ENCODE data around the gene SULF2.

SULF2 gene

DNA sequence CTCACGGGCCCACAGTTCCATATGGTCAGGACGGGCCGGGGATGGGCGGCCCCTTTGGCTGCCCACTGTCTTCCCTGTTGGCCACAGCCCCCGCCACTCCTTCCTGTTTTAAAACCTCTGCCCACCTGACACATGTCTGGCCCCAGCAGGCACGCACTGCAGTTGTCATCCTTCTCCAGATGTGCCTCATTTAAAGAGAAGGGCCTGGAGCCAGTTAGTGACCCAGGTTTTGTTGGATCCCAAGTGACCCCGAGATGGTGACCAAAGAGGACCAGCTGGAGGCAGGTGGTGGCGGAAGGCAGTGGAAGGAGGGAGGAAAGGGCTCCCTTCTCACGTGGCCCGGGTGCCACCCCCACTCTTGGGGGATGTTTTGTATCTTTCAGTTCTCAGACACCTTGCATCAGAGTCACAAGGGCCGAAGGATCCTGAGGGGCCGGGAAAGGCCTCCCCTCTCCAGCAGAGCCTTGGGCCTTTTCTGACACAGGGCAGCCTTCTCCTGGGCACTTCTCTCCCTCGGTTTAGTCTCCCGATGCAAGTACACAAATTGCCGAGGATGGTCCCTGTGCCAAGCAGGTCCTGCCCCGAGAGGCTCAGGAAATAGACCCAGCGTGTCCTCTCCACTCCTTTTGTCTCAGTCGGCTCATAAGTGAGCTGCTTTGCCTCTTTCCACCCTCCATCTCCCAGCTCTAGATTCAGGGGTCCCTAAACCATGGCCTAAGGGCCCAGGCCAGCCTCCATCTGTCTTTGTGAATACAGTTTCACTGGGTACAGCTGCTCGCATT is 117.6 kb downstream of the SULF2 start:
- no peak for DNase-seq

- DNase-seq = no peak
These were observed 118.2 kb downstream of the SULF2 start for GRCh38 chr20:47667086-47667485.

DNA sequence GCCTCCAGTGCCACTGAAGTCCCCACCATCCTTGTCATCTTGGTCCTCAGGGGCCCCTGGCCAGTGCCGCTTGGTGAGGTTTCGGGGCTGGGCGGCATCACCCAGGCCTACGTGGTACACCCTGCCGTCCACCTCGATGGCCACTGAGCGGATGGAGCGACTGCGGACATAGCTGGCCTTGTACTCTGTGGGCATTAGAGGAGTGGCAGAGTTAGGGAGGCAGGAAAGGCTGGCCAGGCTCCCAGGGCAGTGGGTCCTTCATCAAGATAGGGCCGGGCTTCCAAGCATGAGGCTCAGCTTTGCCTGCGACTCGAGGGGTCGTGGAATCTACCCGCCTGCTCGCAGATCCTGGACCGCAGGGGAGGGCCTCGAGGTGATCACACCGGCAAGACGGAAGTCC is 119.0 kb downstream of the SULF2 start:
- DNase-seq = no peak

DNA sequence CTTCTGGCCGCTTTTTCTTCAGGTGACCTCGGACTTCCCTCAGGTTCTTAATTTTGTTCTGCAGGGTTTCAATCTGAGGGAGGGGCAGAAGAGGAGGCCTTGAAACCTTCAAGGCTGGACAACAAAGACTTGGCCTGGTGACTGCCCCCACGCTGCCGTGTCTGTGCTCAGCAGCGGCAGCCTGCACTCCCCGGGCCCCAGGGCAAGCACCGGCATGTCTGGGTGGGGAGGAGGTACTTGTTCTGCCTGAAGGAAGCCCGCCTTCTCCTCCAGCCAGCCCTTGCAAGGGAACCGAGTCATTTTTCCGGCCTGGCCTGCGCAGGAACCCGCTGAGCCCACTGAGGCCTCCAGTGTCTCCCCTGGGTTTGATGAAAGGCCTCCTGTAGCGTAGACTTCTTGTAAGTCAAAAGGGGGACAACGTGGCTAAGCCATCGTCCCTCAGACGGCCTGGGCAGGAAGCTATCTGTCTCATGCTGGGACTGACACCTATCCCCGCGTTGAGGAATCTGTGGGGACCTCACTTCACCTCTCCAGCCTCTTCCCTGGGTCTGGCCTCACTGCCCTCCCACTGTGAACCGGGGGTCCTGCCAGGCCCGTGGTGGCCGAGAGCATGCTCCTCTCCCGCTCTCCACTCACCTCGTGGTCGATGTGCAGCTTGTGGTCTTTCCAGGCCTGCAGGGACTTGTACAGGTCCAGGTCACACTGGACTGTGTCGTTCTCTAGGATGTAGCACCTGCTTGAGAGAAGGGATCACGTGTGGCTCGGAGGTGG is 119.9 kb downstream of the SULF2 start:
- DNase-seq = no peak

GRCh38 chr20:47664744-47665143 is 120.5 kb downstream of the SULF2 start:
- DNase-seq = no peak

GRCh38 chr20:47664068-47664437 is 121.2 kb downstream of the SULF2 start:
- no peak for DNase-seq

DNA sequence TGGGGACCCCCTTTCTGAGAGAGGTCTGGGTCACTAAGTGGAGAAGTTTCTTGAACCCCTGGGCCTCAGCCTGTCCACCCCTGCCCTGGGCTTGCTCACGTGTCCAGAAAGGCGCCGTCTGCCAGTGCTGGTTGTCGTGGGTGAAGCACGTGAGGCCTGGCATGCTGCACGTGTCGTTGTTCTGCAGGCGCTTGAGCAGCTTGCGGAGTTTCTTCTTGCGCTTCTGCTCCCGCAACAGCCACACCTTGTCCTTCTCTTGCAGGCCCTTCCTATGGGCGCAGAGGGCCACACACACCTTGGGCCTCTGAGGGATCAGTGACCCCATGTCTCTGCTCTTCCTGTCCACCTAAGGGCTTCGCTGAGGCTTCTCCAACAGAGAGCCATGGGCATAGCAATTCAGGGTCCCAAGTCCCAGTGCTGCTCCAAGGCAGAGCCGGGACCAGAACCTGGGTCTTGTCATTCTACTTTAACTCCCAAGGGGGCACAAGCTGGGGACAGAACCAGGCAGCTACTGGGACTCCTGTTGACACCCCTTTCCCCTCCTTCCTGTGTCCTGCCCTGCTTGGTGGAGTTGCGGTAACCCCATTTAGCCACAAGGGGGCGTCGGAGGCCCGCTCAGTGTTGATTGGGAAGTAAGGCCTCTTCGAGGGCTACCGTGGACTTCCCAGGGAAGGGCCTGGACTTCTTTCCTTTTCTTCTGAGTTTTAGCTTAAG is 121.8 kb downstream of the SULF2 start:
- DNase-seq = peak; percentile 53

- no peak for DNase-seq
These were observed 122.6 kb downstream of the SULF2 start for GRCh38 chr20:47662483-47663353.

DNA sequence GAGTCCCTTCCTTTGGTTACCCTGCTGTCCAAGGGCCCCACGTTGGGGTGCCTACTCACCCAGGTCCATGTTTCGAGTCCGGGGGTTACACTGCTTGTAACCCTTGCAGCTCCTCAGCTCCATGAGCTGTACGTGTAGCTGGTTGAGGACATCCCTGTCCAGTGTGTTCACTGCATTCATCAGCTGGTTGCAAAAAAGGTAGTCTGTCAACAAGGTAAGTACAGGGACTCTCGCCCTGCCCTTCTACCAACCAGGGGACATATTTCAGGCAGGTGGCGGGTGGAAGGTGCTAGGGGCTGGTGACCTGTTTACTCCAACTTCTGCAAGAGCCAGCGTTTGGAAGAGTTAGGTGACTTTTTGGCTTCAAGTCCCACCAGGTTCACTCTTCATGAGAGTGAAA is 123.6 kb downstream of the SULF2 start:
- no peak for DNase-seq

DNA sequence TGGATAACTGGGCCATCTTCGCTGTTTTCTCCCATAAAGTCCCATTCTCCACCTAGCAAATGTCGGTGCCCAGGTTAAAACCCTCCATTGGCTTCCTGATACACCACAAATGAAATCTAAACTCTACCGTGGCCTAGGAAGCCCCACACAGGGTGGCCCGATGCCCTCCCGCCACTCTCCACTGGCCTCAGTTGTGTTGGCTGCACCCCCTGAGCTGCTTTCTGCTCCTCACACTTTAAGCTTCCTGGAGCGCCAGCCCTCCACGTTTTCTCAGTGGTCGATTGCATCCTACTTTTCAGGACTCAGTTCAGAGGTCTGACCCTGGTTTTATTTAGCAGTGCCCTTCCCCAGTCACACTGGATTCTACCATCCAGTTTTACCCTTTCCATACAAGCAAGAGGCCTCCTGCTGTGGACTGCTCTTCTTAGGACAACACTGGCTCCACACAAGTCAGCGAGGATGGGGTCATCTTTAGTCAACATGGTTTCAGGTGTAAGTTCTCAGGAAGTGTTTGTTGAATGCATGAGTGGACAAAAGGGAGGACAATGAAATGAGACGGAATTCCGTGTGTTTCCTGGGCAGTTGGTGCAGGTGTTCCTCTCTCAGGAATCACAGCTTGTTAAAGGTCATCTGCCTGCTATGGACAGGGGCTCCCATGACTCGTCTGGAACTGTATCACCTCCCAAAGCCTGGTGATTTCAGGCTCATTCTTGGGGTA is 124.1 kb downstream of the SULF2 start:
- no peak for DNase-seq

GRCh38 chr20:47660602-47660905 is 124.7 kb downstream of the SULF2 start:
- DNase-seq = no peak

DNA sequence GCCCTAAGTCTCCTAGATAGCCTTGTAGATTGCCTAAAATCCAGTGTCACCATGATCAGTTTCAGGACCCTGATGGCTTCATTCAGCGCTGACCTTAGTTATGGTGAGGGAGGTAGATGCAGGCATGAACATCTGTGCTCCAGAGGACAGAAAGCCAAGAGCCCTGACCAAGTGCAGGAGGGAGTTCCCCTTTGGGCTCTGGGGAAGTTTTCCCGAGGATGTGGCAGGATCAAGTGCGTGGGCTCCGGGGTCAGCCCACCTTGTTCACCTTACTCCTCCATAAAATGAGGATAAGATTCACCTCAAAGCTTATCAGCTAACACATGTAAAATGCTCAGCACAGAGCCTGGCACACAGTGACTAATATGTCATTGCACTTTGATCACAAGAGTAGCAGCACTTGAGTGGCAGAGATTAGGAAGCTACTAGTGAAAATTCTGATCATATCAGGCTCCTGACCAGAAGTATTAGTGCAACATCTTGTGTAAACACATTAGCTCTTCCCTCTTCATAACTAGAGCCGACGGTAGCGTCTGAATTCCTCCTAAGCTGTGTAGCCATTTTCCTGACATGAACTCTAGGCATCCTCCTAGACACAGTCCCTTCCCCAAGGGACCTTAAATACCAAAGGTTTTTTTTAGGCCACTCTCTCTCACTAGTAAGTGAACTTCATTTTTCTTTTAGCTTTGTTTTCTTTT is 125.2 kb downstream of the SULF2 start:
- DNase-seq = no peak

GRCh38 chr20:47656318-47656717 is 129.0 kb downstream of the SULF2 start:
- DNase-seq = no peak

- no peak for DNase-seq
These were observed 129.6 kb downstream of the SULF2 start for GRCh38 chr20:47655635-47656034.

DNA sequence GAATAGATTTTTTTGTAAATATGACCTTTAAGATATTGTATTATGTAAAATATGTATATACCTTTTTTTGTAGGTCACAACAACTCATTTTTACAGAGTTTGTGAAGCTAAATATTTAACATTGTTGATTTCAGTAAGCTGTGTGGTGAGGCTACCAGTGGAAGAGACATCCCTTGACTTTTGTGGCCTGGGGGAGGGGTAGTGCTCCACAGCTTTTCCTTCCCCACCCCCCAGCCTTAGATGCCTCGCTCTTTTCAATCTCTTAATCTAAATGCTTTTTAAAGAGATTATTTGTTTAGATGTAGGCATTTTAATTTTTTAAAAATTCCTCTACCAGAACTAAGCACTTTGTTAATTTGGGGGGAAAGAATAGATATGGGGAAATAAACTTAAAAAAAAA is 130.9 kb downstream of the SULF2 start:
- no peak for DNase-seq

DNA sequence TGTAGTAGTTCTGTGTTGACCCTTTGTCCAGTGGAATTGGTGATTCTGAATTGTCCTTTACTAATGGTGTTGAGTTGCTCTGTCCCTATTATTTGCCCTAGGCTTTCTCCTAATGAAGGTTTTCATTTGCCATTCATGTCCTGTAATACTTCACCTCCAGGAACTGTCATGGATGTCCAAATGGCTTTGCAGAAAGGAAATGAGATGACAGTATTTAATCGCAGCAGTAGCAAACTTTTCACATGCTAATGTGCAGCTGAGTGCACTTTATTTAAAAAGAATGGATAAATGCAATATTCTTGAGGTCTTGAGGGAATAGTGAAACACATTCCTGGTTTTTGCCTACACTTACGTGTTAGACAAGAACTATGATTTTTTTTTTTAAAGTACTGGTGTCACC is 131.4 kb downstream of the SULF2 start:
- DNase-seq = no peak

DNA sequence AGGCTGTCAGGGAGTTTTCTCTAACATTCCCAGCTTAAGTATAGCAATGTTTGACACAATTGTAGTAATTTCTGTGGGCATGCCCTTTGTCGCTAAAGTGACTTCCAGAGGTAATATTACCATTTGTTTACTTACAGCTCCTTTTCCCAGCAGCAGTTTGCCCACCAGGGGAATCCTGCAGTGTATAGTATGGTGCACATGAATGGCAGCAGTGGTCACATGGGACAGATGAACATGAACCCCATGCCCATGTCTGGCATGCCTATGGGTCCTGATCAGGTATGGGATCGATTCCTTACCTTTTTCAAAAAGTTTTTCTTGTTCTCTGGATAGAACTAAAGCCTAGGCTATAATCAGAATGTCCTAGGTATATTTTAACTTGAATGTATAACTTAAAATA is 132.5 kb downstream of the SULF2 start:
- DNase-seq = no peak

GRCh38 chr20:47652301-47652700 is 133.0 kb downstream of the SULF2 start:
- no peak for DNase-seq

DNA sequence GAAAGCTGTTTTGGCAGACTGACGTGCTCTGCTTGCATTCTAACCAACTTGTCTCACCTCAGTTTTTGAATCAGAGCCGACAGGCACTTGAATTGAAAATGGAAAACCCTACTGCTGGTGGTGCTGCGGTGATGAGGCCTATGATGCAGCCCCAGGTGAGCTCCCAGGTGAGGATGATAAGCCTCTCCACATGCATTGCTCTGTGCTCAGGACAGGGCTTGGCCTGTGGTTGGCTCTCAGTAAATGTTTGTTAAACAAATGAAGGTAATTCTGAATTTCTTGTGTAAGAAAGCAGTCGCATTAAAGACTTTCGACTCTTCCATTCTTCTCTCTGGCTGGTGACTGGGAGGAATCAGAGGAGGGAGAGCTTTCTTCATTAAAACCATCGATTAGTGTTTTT is 136.3 kb downstream of the SULF2 start:
- DNase-seq = no peak

DNA sequence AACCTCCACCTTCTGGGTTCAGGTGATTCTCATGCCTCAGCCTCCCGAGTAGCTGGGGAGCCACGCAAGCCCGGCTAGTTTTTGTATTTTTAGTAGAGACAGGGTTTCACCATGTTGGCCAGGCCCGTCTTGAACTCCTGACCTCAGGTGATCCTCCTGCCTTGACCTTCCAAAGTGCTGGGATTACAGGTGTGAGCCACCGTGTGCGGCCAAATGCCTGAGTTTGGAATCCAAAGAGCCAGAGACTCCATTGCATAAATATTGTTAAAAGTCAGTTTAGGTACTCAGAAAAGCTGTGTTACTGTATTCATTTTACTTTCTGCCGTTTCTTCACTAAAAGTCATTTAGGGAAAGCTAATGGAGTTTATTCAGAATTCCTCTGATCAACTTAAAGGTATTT is 137.3 kb downstream of the SULF2 start:
- no peak for DNase-seq

DNA sequence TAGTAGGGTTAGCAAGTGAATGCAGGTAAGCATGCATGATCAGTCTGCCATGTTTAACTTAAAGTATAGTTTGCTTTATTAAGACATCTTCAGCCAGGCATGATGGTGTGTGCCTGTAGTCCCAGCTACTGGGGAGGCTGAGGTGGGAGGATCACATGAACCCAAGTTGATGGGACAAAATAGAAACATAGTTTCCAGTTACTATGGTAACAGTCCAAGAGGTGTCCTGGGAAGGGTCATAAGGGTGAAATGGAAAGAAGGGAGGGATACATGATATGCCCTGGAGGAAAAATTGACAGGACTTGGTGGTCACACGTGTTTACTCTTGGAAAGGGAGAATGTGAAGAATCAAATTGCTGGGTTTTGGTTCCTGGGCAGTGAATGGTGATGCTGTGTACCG is 139.6 kb downstream of the SULF2 start:
- no peak for DNase-seq

- DNase-seq = no peak
These were observed 142.7 kb downstream of the SULF2 start for GRCh38 chr20:47642624-47643023.
